Liver (tissue), 9 donors: Measurements from ENCODE around the gene METTL17. TPM values are rescaled to one million over a fixed set of nuclear protein-coding genes. Genes with fewer than 3 reads are reported as not detected.
"Not testable (repeated sequence)": the region's sequence is repeated elsewhere in the genome, so short reads cannot be mapped to it uniquely, and the experiment has no call there.

Experiments used
- DNase-seq: peaks from one replicate; pipeline ENCODE4 v3.0.0-alpha.2; 2017; ENCODE audit warnings: low spot score
- H3K27ac ChIP-seq, 2 donors: one replicate each; pipeline ENCODE4 v1.7.0; 2013; ENCODE audit warnings: inconsistent platforms in 2 of 2, low read length in 2 of 2, control low read depth in 1 of 2, low read depth in 1 of 2, mild to moderate bottlenecking in 1 of 2
- H3K27me3 ChIP-seq, 4 donors: one replicate each; pipeline versions ENCODE4 v1.6.1 to v1.7.0; 2013; ENCODE audit warnings: low read length in 3 of 4, inconsistent platforms in 1 of 4, mild to moderate bottlenecking in 1 of 4, moderate library complexity in 1 of 4; ENCODE audit not compliant: control insufficient read depth in 4 of 4, insufficient read depth in 4 of 4
- H3K36me3 ChIP-seq, 4 donors: one replicate each; pipeline versions ENCODE4 v1.6.1 to v1.7.0; 2013; ENCODE audit warnings: low read length in 3 of 4, mild to moderate bottlenecking in 3 of 4, low read depth in 1 of 4, moderate library complexity in 1 of 4; ENCODE audit not compliant: control insufficient read depth in 4 of 4, insufficient read depth in 3 of 4
- H3K4me1 ChIP-seq, 4 donors: one replicate each; pipeline versions ENCODE4 v1.6.1 to v1.7.0; 2013; ENCODE audit warnings: low read length in 3 of 4, mild to moderate bottlenecking in 3 of 4, moderate library complexity in 1 of 4; ENCODE audit not compliant: control insufficient read depth in 4 of 4, insufficient read depth in 4 of 4
- H3K4me3 ChIP-seq, 3 donors: one replicate each; pipeline versions ENCODE4 v1.6.1 to v1.7.0; 2013; ENCODE audit warnings: low read length in 3 of 3, control low read depth in 1 of 3, low read depth in 1 of 3, mild to moderate bottlenecking in 1 of 3
- H3K9ac ChIP-seq, 2 donors: one replicate each; pipeline ENCODE4 v1.7.0; 2013; ENCODE audit warnings: low read length in 2 of 2, mild to moderate bottlenecking in 2 of 2, moderate library complexity in 2 of 2, control low read depth in 1 of 2, low read depth in 1 of 2
- H3K9me3 ChIP-seq, 4 donors: one replicate each; pipeline versions ENCODE4 v1.6.1 to v1.7.0; 2013; ENCODE audit warnings: low read length in 3 of 4; ENCODE audit not compliant: control insufficient read depth in 4 of 4
- ATF3 ChIP-seq: IDR thresholded peaks from 2 replicates; pipeline ENCODE4 v1.6.1; 2016; ENCODE audit warnings: antibody characterized with exemption
- CTCF ChIP-seq: fragments of 150-350 bp; IDR thresholded peaks from 2 replicates; pipeline ENCODE4 v1.5.1; 2017; ENCODE audit warnings: improper control_type of control experiment, low read depth, low read length; ENCODE audit not compliant: missing input control
- FOXA1 ChIP-seq: IDR thresholded peaks from 2 replicates; pipeline ENCODE4 v1.6.1; 2016; ENCODE audit warnings: antibody characterized with exemption
- FOXA2 ChIP-seq: IDR thresholded peaks from 2 replicates; pipeline ENCODE4 v1.6.1; 2016; ENCODE audit warnings: antibody characterized with exemption
- GABPA ChIP-seq, 2 donors: IDR thresholded peaks in 1 of 2; conservative IDR thresholded peaks in 1 of 2; 2 replicates each; pipeline ENCODE4 v1.6.1; 2016; ENCODE audit warnings: antibody characterized with exemption in 2 of 2, mild to moderate bottlenecking in 1 of 2, moderate library complexity in 1 of 2
- HNF4A ChIP-seq, 2 donors: conservative IDR thresholded peaks; 2 replicates each; pipeline ENCODE4 v1.6.1; 2016; ENCODE audit warnings: antibody characterized with exemption in 2 of 2, mild to moderate bottlenecking in 2 of 2
- RXRA ChIP-seq, 2 donors: IDR thresholded peaks; 2 replicates each; pipeline ENCODE4 v1.6.1; 2017 to 2018; ENCODE audit warnings: antibody characterized with exemption in 2 of 2, mild to moderate bottlenecking in 1 of 2
- SP1 ChIP-seq: IDR thresholded peaks from 2 replicates; pipeline ENCODE4 v1.6.1; 2018; ENCODE audit warnings: antibody characterized with exemption, mild to moderate bottlenecking
- YY1 ChIP-seq: IDR thresholded peaks from 2 replicates; pipeline ENCODE4 v1.6.1; 2016; ENCODE audit warnings: antibody characterized with exemption, mild to moderate bottlenecking
- WGBS: extraction: QIAGEN DNeasy Blood & Tissue Kit; methylation state at CpG from one replicate; pipeline ENCODE4 v1.1.7; 2013; 5-methylcytosine and 5-hydroxymethylcytosine counted together
- polyA plus RNA-seq, 2 donors: library from polyadenylated mRNA; stranded (reverse) in 1 of 2; unstranded in 1 of 2; fragments of 200-250 nt in 1 of 2; fragments of >200 nt in 1 of 2; fragmentation: Nextera tagmentation in 1 of 2; extraction: Ambion mirVana in 1 of 2; gene quantifications; one replicate each; pipeline versions ENCODE4 v1.2.1 to v1.2.3, GENCODE V29; 2013 to 2015
- total RNA-seq, 2 donors: library from RNA; depleted of rRNA; stranded (reverse); fragments of >200 nt; gene quantifications; one replicate each; pipeline ENCODE4 v1.2.3, GENCODE V29; 2014
- donor health status: healthy.
- donor health status: healthy.
- donor health status: healthy.
- donor health status: healthy.
- donor health status: healthy.

METTL17 gene
- total and polyA plus RNA-seq, 4 donors, result 31.0 to 64.8 (median 47.3) TPM

- peak; percentile 67 to 76 for TF ChIP-seq HNF4A (conservative IDR thresholded peaks at IDR 0.05)
- TF ChIP-seq RXRA (IDR thresholded peaks at IDR 0.05), result peak in 1 of 2 donors; percentile 25
- H3K4me1 ChIP-seq, H3K4me3 ChIP-seq, H3K9ac ChIP-seq, H3K9me3 ChIP-seq, H3K27me3 ChIP-seq, H3K36me3 ChIP-seq, DNase-seq, H3K27ac ChIP-seq: not testable (repeated sequence)
- 42% methylated on average over 4 of the region's 4 CpGs for WGBS
These were observed 34.8 kb upstream of the METTL17 start, which contains the start of gene RNASE2 for GRCh38 chr14:20954736-20955537. Gene RNASE2 (plus strand): TSS chr14:20955487. CDS start chr14:20955772, 285 bp downstream.

- H3K9me3 ChIP-seq, H3K27me3 ChIP-seq, H3K9ac ChIP-seq, H3K4me3 ChIP-seq, H3K27ac ChIP-seq, H3K36me3 ChIP-seq, H3K4me1 ChIP-seq, DNase-seq: not testable (repeated sequence)
- 54% methylated on average over 5 of the region's 5 CpGs for WGBS
These were observed 34.3 kb upstream of the METTL17 start for GRCh38 chr14:20955538-20955873.

- 91% methylated on average over 11 of the region's 11 CpGs for WGBS
- H3K27ac ChIP-seq, result no peak overlapping the region
These were observed 33.3 kb upstream of the METTL17 start for GRCh38 chr14:20956376-20956976.

GRCh38 chr14:20958946-20959345 lies 30.8 kb upstream of the METTL17 start:
- H3K9ac ChIP-seq, H3K36me3 ChIP-seq, H3K4me1 ChIP-seq, DNase-seq, H3K27me3 ChIP-seq, H3K27ac ChIP-seq, H3K4me3 ChIP-seq, H3K9me3 ChIP-seq: not testable (repeated sequence)

More at GRCh38 chr14:20956376-20956976, 33.3 kb upstream of the METTL17 start:
- Histone ChIP-seq H3K4me3 (no peak overlapping the region), H3K9ac (no peak overlapping the region), H3K27me3 (no peaks in the 10 kb centered on the region), H3K4me1 (peaks cover 0 to 9% (median 6%) of the 10 kb centered on the region in 4 donors), H3K36me3 (no peaks in the 10 kb centered on the region), H3K9me3 (no peaks in the 10 kb centered on the region)
- TF ChIP-seq SP1 (no peak), ATF3 (no peak), YY1 (no peak), CTCF (no peak), FOXA1 (no peak), RXRA (IDR thresholded peaks at IDR 0.05) (no peak), GABPA (IDR thresholded peaks at IDR 0.05 in 1 of 2, conservative IDR thresholded peaks at IDR 0.05 in 1 of 2) (no peak), FOXA2 (no peak)
- DNase-seq, result no peak
